GM18526 (cell line): ENCODE measurements around the gene LRP1-AS.
A peak's percentile ranks its signal among the peaks of the same experiment; 100 is the strongest.

Experiments
- POLR2A ChIP-seq: IDR thresholded peaks from 3 replicates; pipeline ENCODE4 v1.6.1; 2011; ENCODE audit not compliant: insufficient read length; ENCODE audit errors: extremely low read depth

The LRP1-AS gene

GRCh38 chr12:57096099-57096572 lies 51.3 kb downstream of the LRP1-AS start:
- TF ChIP-seq POLR2A: no peak

- peak; percentile 23 for TF ChIP-seq POLR2A
These were observed 52.0 kb downstream of the LRP1-AS start for GRCh38 chr12:57095440-57095839.
